A549 (cell line): Measurements from ENCODE around the gene SRRM4.

Experiments used
- EHMT2 ChIP-seq: fragments of 200-600 bp; sonication (generic); IDR thresholded peaks from 2 replicates; pipeline ENCODE4 v1.6.1; 2016; ENCODE audit warnings: antibody characterized with exemption, low read depth, mild to moderate bottlenecking, moderate library complexity
- EP300 ChIP-seq, 2 experiments: fragments of >200 bp; sonication (Bioruptor Twin); formaldehyde crosslinking; IDR thresholded peaks; 2 replicates in 1 of 2; 3 replicates in 1 of 2; pipeline ENCODE4 v1.6.1; 2016 to 2017
- POLR2A ChIP-seq: IDR thresholded peaks from 2 replicates; pipeline ENCODE4 v1.6.1; 2012; ENCODE audit warnings: mild to moderate bottlenecking, low read length
- ZSCAN20 ChIP-seq: fragments of 250-450 bp; sonication (Bioruptor Pico); IDR thresholded peaks from 2 replicates; pipeline ENCODE4 v1.8.0; 2022; ENCODE audit warnings: mild to moderate bottlenecking, moderate library complexity
- TF ChIP-seq, protein P1 (sequence below): fragments of >200 bp; sonication (Bioruptor Twin); formaldehyde crosslinking; IDR thresholded peaks from 3 replicates; pipeline ENCODE4 v1.5.1; 2016

DNA sequence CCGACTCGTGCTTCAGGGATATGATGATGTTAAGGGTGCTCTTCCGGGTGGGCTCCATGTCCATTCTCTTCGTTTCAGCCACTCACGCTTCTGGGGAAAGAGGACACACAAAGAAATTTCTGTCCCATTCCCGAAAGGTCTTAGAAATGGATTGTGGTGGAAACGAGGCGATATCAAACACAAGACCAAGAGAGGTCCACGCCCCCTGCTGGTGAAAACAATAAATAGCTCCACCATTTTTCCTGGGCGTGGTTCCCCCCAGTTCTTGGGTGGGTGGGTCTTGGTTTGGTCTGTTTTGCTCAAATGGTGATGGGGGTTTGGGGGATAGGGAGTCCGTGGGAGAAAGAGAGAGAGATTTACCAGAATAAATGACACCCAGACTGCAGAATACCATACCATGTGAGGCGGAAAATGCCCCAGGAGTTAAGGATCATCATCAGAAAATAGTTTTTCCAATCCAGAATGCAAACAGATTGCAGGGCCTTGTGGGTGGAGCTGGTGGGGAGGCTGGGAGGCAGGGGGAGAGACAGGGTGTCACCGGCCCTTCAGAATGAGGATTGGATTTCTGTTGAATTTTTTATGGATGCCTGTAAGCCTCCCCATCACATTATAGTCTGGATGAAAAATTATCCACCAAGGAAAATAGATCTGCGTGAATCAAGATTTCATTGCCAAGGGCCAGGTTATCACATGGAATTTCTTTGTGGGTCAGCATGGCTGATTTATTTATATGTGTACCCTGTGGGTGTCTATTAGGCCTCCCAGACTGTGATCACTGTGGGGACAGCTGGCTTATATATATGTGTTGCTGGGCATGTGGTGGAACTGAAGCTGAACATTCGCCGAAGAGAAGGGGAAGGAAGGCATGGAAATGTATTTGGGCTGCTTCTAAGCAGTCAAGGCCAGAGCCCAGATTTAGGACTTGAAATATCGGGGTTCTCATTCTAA, 55.8 kb downstream of the SRRM4 start:
- no peak for TF ChIP-seq EHMT2
- no peak for TF ChIP-seq POLR2A
- TF ChIP-seq, protein P1, sequence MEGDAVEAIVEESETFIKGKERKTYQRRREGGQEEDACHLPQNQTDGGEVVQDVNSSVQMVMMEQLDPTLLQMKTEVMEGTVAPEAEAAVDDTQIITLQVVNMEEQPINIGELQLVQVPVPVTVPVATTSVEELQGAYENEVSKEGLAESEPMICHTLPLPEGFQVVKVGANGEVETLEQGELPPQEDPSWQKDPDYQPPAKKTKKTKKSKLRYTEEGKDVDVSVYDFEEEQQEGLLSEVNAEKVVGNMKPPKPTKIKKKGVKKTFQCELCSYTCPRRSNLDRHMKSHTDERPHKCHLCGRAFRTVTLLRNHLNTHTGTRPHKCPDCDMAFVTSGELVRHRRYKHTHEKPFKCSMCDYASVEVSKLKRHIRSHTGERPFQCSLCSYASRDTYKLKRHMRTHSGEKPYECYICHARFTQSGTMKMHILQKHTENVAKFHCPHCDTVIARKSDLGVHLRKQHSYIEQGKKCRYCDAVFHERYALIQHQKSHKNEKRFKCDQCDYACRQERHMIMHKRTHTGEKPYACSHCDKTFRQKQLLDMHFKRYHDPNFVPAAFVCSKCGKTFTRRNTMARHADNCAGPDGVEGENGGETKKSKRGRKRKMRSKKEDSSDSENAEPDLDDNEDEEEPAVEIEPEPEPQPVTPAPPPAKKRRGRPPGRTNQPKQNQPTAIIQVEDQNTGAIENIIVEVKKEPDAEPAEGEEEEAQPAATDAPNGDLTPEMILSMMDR, result peak; percentile 49
- no peak for TF ChIP-seq EP300 (IDR thresholded peaks at IDR 0.05)
- no peak for TF ChIP-seq ZSCAN20 (CRISPR knock-in tag)
